Measurements from ENCODE around the gene UNC13A. TPM values are rescaled to one million over a fixed set of nuclear protein-coding genes. Genes with fewer than 3 reads are reported as not detected.
A peak's percentile ranks its signal among the peaks of the same experiment; 100 is the strongest.
"Not testable (repeated sequence)": the region's sequence is repeated elsewhere in the genome, so short reads cannot be mapped to it uniquely, and the experiment has no call there.

The UNC13A gene
- total RNA-seq, 2 experiments from 2014 or later: 0.02 TPM

GRCh38 chr19:17605117-17605516 is 83.0 kb downstream of the UNC13A start:
- peaks cover 30% of the 10 kb centered on the region for H3K27me3 Mint-ChIP-seq
- H3K4me1 Mint-ChIP-seq (ENCODE audit: low read depth): peaks cover 7% of the 10 kb centered on the region
- intact Hi-C loops (cut with micrococcal nuclease): no loop called here
- ChIA-PET CTCF (interaction anchor here (1.4 to 4.6 kb wide), 2 partner anchors 17 to 109 kb away, joined by 3 to 25 read pairs; no protein-coding TSS in a partner anchor), POLR2A (no interaction called here)
- H3K9me3 Mint-ChIP-seq: no peaks in the 10 kb centered on the region
- no peak for DNase-seq
- H3K36me3 Mint-ChIP-seq: no peaks in the 10 kb centered on the region
- H3K4me3 Mint-ChIP-seq: peak overlapping the region; percentile 17
- H3K27ac Mint-ChIP-seq: no peak overlapping the region

- no peak overlapping the region for H3K27ac Mint-ChIP-seq
- no peaks in the 10 kb centered on the region for H3K36me3 Mint-ChIP-seq
- H3K4me3 Mint-ChIP-seq: no peak overlapping the region
- intact Hi-C loops (cut with micrococcal nuclease): no loop called here
- peaks cover 30% of the 10 kb centered on the region for H3K27me3 Mint-ChIP-seq
- H3K9me3 Mint-ChIP-seq: no peaks in the 10 kb centered on the region
- no peak for DNase-seq
- CTCF ChIA-PET: interaction anchor here (1.4 to 4.6 kb wide), 3 partner anchors 18 to 109 kb away, joined by 3 to 25 read pairs (median 5); no protein-coding TSS in a partner anchor
- peaks cover 7% of the 10 kb centered on the region for H3K4me1 Mint-ChIP-seq (ENCODE audit: low read depth)
- POLR2A ChIA-PET: interaction anchor here (1.1 kb wide), 1 partner anchor 11 kb away, joined by 4 read pairs; no protein-coding TSS in a partner anchor
Measured at GRCh38 chr19:17604372-17605025, 83.7 kb downstream of the UNC13A start.

- no peak overlapping the region for H3K27ac Mint-ChIP-seq
- H3K36me3 Mint-ChIP-seq: no peaks in the 10 kb centered on the region
- H3K9me3 Mint-ChIP-seq: no peaks in the 10 kb centered on the region
- ChIA-PET POLR2A (interaction anchor here (1.1 kb wide), 1 partner anchor 13 kb away, joined by 4 read pairs; no protein-coding TSS in a partner anchor), CTCF (interaction anchor here (1.5 kb wide), 1 partner anchor 29 kb away, joined by 5 read pairs; no protein-coding TSS in a partner anchor)
- no peak for DNase-seq
- peaks cover 7% of the 10 kb centered on the region for H3K4me1 Mint-ChIP-seq (ENCODE audit: low read depth)
- peaks cover 30% of the 10 kb centered on the region for H3K27me3 Mint-ChIP-seq
- no peak overlapping the region for H3K4me3 Mint-ChIP-seq
- intact Hi-C loops (cut with micrococcal nuclease): no loop called here
Measured at GRCh38 chr19:17602872-17603510, 85.2 kb downstream of the UNC13A start.

GRCh38 chr19:17602217-17602616 is 85.9 kb downstream of the UNC13A start:
- ChIA-PET POLR2A (no interaction called here), CTCF (no interaction called here)
- intact Hi-C loops (cut with micrococcal nuclease): no loop called here
- Mint-ChIP-seq H3K4me3 (no peak overlapping the region), H3K27me3 (peaks cover 30% of the 10 kb centered on the region), H3K27ac (no peak overlapping the region), H3K4me1 (ENCODE audit: low read depth) (peaks cover 7% of the 10 kb centered on the region), H3K9me3 (no peaks in the 10 kb centered on the region), H3K36me3 (no peaks in the 10 kb centered on the region)
- no peak for DNase-seq

GRCh38 chr19:17601683-17602082 is 86.5 kb downstream of the UNC13A start:
- no peak for DNase-seq
- POLR2A ChIA-PET: no interaction called here
- Mint-ChIP-seq H3K27ac (no peak overlapping the region), H3K4me1 (ENCODE audit: low read depth) (peaks cover 5% of the 10 kb centered on the region), H3K4me3 (no peak overlapping the region), H3K9me3 (no peaks in the 10 kb centered on the region), H3K36me3 (no peaks in the 10 kb centered on the region), H3K27me3 (peaks cover 30% of the 10 kb centered on the region)
- CTCF ChIA-PET: no interaction called here
- intact Hi-C loops (cut with micrococcal nuclease): no loop called here

- no peaks in the 10 kb centered on the region for H3K36me3 Mint-ChIP-seq
- ChIA-PET CTCF (interaction anchor here (0.8 kb wide), 1 partner anchor 26 kb away, joined by 3 read pairs; no protein-coding TSS in a partner anchor), POLR2A (no interaction called here)
- no peak overlapping the region for H3K4me3 Mint-ChIP-seq
- no peaks in the 10 kb centered on the region for H3K4me1 Mint-ChIP-seq (ENCODE audit: low read depth)
- H3K27ac Mint-ChIP-seq: no peak overlapping the region
- no peaks in the 10 kb centered on the region for H3K9me3 Mint-ChIP-seq
- intact Hi-C loops (cut with micrococcal nuclease): no loop called here
- DNase-seq: no peak
- peaks cover 30% of the 10 kb centered on the region for H3K27me3 Mint-ChIP-seq
Measured at GRCh38 chr19:17599780-17600179, 88.4 kb downstream of the UNC13A start.

GRCh38 chr19:17598953-17599352 is 89.2 kb downstream of the UNC13A start:
- Mint-ChIP-seq H3K27ac (no peak overlapping the region), H3K9me3 (no peaks in the 10 kb centered on the region), H3K36me3 (no peaks in the 10 kb centered on the region), H3K4me1 (ENCODE audit: low read depth) (no peaks in the 10 kb centered on the region), H3K27me3 (peaks cover 23% of the 10 kb centered on the region), H3K4me3 (no peak overlapping the region)
- intact Hi-C loops (cut with micrococcal nuclease): no loop called here
- DNase-seq: no peak
- ChIA-PET POLR2A (no interaction called here), CTCF (interaction anchor here (0.8 kb wide), 1 partner anchor 25 kb away, joined by 3 read pairs; no protein-coding TSS in a partner anchor)

GRCh38 chr19:17598063-17598462 is 90.1 kb downstream of the UNC13A start:
- DNase-seq; H3K4me1 Mint-ChIP-seq (ENCODE audit: low read depth); H3K27ac Mint-ChIP-seq; H3K4me3 Mint-ChIP-seq; intact Hi-C loops (cut with micrococcal nuclease); H3K36me3 Mint-ChIP-seq; H3K9me3 Mint-ChIP-seq; CTCF ChIA-PET: not testable (repeated sequence)
- POLR2A ChIA-PET: interaction anchor here (0.6 kb wide), 1 partner anchor 100 kb away, joined by 3 read pairs; no protein-coding TSS in a partner anchor
- H3K27me3 Mint-ChIP-seq: peaks cover 21% of the 10 kb centered on the region

- POLR2A ChIA-PET; H3K4me1 Mint-ChIP-seq (ENCODE audit: low read depth); intact Hi-C loops (cut with micrococcal nuclease); H3K36me3 Mint-ChIP-seq; H3K27me3 Mint-ChIP-seq; CTCF ChIA-PET; H3K4me3 Mint-ChIP-seq; H3K9me3 Mint-ChIP-seq; H3K27ac Mint-ChIP-seq; DNase-seq: not testable (repeated sequence)
Measured at GRCh38 chr19:17594296-17594695, 93.9 kb downstream of the UNC13A start.

GRCh38 chr19:17590866-17591265 is 97.3 kb downstream of the UNC13A start:
- H3K9me3 Mint-ChIP-seq: no peaks in the 10 kb centered on the region
- no peaks in the 10 kb centered on the region for H3K36me3 Mint-ChIP-seq
- intact Hi-C loops (cut with micrococcal nuclease): no loop called here
- H3K27ac Mint-ChIP-seq: no peak overlapping the region
- DNase-seq: no peak
- no peaks in the 10 kb centered on the region for H3K4me1 Mint-ChIP-seq (ENCODE audit: low read depth)
- ChIA-PET CTCF (interaction anchor here (1.1 kb wide), 1 partner anchor 17 kb away, joined by 3 read pairs; no protein-coding TSS in a partner anchor), POLR2A (no interaction called here)
- peaks cover 9% of the 10 kb centered on the region for H3K27me3 Mint-ChIP-seq
- H3K4me3 Mint-ChIP-seq: no peak overlapping the region

- peaks cover 19% of the 10 kb centered on the region for H3K36me3 Mint-ChIP-seq
- H3K27ac Mint-ChIP-seq; H3K27me3 Mint-ChIP-seq; intact Hi-C loops (cut with micrococcal nuclease); DNase-seq; POLR2A ChIA-PET; H3K9me3 Mint-ChIP-seq; H3K4me3 Mint-ChIP-seq; H3K4me1 Mint-ChIP-seq (ENCODE audit: low read depth): not testable (repeated sequence)
- CTCF ChIA-PET: interaction anchor here (1.1 kb wide), 1 partner anchor 12 kb away, joined by 7 read pairs; no protein-coding TSS in a partner anchor
Measured at GRCh38 chr19:17585395-17585794, 102.8 kb downstream of the UNC13A start.

GRCh38 chr19:17584132-17584531 is 104.0 kb downstream of the UNC13A start:
- no peaks in the 10 kb centered on the region for H3K27me3 Mint-ChIP-seq
- H3K4me3 Mint-ChIP-seq: no peak overlapping the region
- ChIA-PET CTCF (interaction anchor here (0.7 kb wide), 1 partner anchor 11 kb away, joined by 4 read pairs; no protein-coding TSS in a partner anchor), POLR2A (no interaction called here)
- no peaks in the 10 kb centered on the region for H3K4me1 Mint-ChIP-seq (ENCODE audit: low read depth)
- H3K36me3 Mint-ChIP-seq: peaks cover 32% of the 10 kb centered on the region
- intact Hi-C loops (cut with micrococcal nuclease): no loop called here
- DNase-seq: no peak
- H3K27ac Mint-ChIP-seq: no peak overlapping the region
- no peaks in the 10 kb centered on the region for H3K9me3 Mint-ChIP-seq

Data from activated CD4-positive, alpha-beta memory T cell treated with anti-CD3 and anti-CD28 coated beads for 36 hours (primary cell).